HG03039 (cell line): ENCODE measurements around the gene PARD3.
"Not testable (repeated sequence)": the region's sequence is repeated elsewhere in the genome, so short reads cannot be mapped to it uniquely, and the experiment has no call there.

Experiments
- ATAC-seq: cut with Tn5 transposase; IDR thresholded peaks from one replicate; pipeline ENCODE4 v1.9.1; 2021; ENCODE audit warnings: mild to moderate bottlenecking, moderate library complexity; ENCODE audit not compliant: unreplicated experiment

PARD3 gene

DNA sequence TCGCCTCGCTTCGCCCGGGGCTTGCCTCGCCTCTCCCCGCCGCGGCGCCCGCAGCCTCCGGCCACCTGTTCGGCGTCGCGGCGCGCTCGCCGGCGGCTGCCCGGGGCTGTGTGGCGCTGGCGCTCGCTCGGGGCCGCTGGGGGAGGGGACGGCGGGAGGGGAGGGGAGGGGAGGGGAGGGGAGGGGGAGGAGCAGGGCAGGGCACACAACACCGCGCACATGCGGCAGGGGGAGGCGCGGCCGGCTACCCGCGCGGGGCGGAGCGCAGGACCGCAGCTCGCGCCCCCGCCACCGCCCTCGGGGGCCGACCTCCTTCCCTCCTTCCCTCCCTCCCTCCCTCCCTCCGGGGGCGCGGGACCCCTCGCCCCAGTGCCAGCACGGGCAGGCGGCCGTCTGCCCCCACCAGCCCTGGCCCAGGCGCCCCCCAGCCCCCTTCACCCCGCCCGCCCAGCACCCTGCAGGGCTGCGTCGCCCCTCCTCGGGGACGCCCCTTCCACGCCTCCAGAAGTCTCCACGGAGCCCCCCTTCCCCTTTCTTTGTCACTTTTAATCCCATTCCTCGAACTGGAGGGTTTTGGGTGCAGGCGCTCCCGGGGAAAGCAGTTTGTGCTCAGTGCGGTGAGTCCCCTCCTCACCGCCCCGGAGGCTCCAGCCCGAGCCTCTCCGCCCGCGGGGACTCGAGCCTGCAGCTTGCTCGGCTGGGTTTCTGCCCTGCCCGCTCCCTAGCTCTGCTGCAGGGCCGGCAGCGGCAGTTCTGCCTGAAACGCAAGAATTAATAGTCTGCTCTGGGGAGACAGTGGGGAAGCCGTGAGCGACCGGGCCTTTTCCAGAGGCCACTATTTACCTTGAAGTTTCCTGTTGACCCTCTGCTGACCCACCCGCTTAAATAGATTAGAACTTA lies at the start of gene PARD3:
TSS of gene PARD3 (minus strand) at position 112 of the 900 bp plus-strand sequence. CDS start 301 bp downstream, outside the sequence.
- ATAC-seq, result no peak

GRCh38 chr10:34864149-34865067 lies 49.3 kb upstream of the PARD3 start:
- no peak for ATAC-seq

GRCh38 chr10:34862892-34863291 lies 47.8 kb upstream of the PARD3 start:
- ATAC-seq, result no peak

- ATAC-seq, result no peak
Measured at GRCh38 chr10:34861293-34862021, 46.4 kb upstream of the PARD3 start.

DNA sequence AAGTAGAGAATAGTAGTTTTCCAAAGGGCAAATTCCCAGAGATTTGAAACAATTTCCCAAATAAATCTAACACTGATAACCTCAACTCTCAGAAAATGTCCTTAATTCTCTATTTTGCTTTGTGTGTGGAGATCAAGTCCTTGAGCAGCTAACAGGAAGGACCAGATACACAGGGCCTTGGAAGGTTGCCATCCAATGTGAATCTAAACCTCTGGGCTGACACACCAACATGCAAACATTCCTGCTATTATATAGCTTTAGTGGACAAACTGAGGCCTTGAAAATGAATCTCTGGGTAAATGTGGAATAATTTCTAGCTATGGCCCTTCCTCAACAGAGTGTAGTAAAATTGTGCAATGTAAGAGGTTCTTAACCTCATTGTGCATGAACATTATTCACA lies 44.1 kb upstream of the PARD3 start:
- no peak for ATAC-seq

DNA sequence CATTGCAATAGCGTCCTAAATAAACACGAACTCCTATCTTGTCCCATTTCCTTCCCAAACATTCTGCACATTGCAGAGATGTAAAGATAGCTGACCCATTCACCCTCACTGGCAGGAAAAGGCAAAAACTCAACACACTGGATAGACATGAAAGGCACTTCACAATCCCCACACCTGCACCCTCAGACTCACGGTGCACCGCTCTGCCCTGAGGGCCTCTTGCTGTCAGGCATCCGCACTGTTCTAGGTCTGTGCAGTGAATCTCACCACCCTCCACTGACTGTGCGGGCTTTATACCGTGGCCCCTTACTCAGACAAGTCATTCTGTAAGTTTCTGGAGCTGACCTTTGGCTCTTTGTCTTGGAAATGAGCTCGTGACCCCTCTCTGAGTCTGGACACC lies 42.9 kb upstream of the PARD3 start:
- ATAC-seq, result no peak

GRCh38 chr10:34854147-34854601 lies 39.1 kb upstream of the PARD3 start:
- ATAC-seq, result no peak

DNA sequence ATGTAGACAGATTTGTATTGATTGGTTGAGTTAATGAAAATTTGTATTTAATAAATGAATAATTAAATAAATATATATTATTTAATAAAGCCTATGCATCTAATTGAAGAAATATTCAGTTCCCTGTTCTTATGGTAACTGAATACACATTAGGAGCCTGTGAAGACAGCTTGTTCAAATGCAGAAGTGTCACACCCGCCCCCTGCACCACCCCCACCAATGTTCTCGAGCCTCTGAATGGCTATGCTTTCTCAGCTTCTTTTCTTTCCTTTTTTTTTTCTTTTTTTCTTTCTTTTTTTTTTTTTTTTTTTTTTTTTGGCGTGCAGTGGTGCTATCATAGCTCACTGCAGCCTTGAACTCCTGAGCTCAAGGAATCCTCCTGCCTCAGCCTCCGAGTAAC lies 38.3 kb upstream of the PARD3 start:
- ATAC-seq, result no peak

- no peak for ATAC-seq
Measured at GRCh38 chr10:34850558-34850957, 35.5 kb upstream of the PARD3 start.

GRCh38 chr10:34850036-34850435 lies 34.9 kb upstream of the PARD3 start:
- ATAC-seq, result no peak

DNA sequence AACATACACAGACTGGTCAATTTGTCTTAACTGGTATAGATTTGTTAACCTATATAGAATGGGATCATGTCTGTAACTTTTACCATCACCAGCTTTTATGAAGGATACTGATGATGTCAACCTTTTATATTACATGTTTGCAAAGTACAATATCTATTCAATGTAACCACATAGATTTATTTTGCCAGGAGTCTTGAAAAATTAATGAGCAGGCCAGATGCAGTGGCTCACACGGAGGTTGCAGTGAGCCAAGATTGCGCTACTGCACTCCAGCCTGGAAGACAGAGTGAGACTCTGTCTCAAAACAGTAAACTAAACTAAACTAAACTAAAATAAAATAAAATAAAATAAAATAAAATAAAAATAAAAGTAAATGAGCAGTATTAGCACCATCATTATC lies 30.0 kb upstream of the PARD3 start:
- no peak for ATAC-seq

DNA sequence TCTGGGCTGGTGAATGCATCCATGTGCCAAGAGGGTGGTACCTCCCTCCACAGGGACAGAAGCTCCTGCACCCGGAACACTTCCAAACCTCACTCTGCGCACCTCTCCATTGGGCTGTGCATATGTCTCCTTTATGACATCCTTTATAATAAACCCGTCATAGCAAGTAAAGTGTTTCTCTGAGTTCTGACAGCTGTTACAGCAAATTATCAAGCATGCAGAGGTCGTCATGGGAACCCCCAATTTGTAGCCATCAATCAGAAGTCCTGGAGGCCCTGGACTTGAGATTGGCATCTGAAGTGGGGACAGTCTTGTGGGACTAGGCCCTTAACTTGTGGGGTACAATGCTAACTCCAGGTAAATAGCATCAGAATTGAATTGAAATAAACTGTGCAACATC lies 29.4 kb upstream of the PARD3 start:
- no peak for ATAC-seq

DNA sequence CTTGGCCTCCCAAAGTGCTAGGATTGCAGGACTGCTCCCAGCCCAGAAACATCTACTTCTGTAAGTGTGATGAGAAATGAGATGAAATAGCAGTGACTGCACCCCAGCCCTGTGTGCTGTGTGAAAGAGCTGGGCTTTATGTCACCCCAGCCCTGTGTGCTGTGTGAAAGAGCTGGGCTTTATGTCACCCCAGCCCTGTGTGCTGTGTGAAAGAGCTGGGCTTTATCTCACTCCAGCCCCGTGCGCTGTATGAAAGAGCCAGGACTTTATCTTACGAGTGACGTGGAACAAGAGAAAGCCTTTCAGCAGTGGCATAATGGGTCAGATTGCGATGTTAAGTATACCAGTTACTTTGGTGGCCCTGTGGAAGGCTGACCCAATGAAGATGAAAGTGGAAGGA lies 28.4 kb upstream of the PARD3 start:
- ATAC-seq, result not testable (repeated sequence)

- no peak for ATAC-seq
Measured at GRCh38 chr10:34838366-34838900, 23.3 kb upstream of the PARD3 start.

DNA sequence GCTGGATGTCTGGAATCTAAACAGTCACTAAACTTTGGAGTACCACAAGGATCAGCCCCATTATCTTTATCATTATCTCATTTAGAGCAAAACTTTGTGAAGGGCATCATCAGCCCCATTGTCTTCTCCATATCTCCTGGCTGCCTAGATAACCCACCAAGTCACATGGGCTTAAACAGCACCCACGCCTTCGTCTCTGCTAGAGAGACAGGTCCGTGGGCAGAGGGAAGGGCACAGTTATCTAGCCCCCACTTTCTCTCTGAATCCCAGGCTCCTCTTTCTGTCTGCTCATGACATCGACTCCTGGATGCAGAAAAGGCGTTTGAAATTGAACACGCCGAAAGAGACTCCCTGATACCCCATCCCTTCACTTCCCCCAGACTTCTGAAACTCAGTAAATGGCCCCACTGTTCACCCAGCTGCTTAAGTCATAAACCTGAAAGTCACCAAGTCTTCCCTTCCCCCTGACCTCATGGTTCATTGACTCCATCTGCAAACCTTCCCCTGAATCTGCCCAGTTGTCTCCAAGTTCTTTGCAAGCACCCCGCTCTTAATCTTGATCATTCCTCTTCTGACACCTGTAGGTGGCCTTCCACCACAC lies 20.9 kb upstream of the PARD3 start:
- no peak for ATAC-seq

DNA sequence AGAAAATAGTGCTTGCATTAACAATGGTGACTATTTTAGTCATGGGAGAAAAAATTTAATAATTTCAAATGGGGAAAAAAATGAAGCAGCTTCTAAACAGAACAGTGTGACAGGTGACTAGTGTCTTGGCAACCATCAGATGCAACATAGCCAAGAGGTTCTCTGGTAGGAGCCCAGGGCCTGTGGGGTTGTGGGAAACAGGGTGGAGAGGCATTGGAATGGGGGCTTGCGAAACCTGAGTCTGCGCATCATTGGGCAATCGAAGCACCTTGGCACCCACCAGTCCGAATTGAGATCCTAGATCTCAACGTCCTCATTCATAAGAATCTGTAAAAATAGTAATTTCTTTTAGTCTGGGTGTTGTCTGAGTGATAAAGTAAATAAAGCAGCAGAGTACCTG lies 19.2 kb upstream of the PARD3 start:
- no peak for ATAC-seq

GRCh38 chr10:34830217-34830822 lies 15.2 kb upstream of the PARD3 start:
- ATAC-seq, result no peak

DNA sequence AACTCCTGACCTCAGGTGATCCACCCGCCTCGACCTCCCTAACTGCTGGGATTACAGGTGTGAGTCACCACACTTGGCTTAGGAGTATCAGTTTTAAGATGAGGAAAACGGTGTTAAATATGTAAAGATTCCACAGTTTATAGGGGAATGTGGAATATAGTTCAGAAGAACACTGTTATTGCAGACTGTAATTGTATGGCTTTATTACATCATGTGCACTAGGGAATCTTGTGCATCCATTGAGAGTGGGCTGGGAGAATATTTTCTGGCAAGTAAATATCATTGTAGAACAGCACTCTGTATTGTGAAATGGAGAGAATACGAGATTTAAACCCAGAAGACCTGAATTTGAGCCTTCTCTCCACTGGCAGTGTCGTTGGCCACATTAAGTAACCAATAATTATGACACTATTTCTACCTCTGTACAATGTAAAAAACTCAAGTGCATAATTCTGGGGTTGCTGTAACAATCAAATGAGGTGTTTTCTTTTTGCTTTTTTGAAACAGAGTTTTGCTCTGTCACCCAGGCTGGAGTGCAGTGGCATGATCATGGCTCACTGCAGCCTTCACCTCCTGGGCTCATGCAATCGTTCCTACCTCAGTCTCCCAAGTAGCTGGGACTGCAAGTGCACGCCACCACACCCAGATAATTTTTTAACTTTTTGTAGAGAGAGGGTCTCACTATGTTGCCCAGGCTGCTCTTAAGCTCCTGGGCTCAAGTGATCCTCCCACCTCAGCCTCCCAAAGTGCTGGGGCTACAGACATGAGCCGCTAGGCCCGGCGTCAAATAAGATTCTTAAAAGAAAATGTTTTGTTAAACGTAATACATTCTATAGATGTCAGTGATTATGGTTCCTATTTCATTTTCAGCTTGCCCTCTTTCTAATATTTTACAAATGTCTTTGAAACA lies 12.0 kb upstream of the PARD3 start:
- no peak for ATAC-seq

- no peak for ATAC-seq
Measured at GRCh38 chr10:34826221-34826620, 11.1 kb upstream of the PARD3 start.
